Activated CD4-positive, alpha-beta memory T cell treated with anti-CD3 and anti-CD28 coated beads, Interleukin-2, amount 10 ng/mL, durations not matched to agents 7 days and 5 days (primary cell): ENCODE data around the gene SHC4. TPM values are rescaled to one million over a fixed set of nuclear protein-coding genes. Genes with fewer than 3 reads are reported as not detected.

Experiments used
- CTCF ChIA-PET: fragments of 350-600 bp; sonication (Branson Sonifier 250); formaldehyde crosslinking; loops from one replicate; lab custom pipeline; 2021; ENCODE audit warnings: antibody characterized with exemption, inconsistent platforms; lab: Charles Lee
- POLR2A ChIA-PET: fragments of 350-600 bp; sonication (Branson Sonifier 250); formaldehyde crosslinking; loops from one replicate; lab custom pipeline; 2021; ENCODE audit warnings: antibody characterized with exemption; lab: Charles Lee
- DNase-seq: peaks from one replicate; pipeline ENCODE4 v3.0.0-alpha.2; 2020
- H3K27ac Mint-ChIP-seq: one replicate; pipeline ENCODE4 v1.8.0; 2021; ENCODE audit warnings: mild to moderate bottlenecking, mixed read lengths
- H3K27me3 Mint-ChIP-seq: one replicate; pipeline ENCODE4 v1.8.0; 2021; ENCODE audit warnings: mixed read lengths
- H3K36me3 Mint-ChIP-seq: one replicate; pipeline ENCODE4 v1.8.0; 2021; ENCODE audit warnings: low read depth, mixed read lengths
- H3K4me1 Mint-ChIP-seq: one replicate; pipeline ENCODE4 v1.8.0; 2021; ENCODE audit warnings: mixed read lengths
- H3K4me3 Mint-ChIP-seq: one replicate; pipeline ENCODE4 v1.8.0; 2021; ENCODE audit warnings: mild to moderate bottlenecking, mixed read lengths
- H3K9me3 Mint-ChIP-seq: one replicate; pipeline ENCODE4 v1.8.0; 2021; ENCODE audit warnings: mixed read lengths
- total RNA-seq, 2 experiments: library from RNA; stranded (reverse); gene quantifications; one replicate each; pipeline ENCODE4 v1.2.3, GENCODE V29; 2021

Gene SHC4
- total RNA-seq, 2 experiments from 2014 or later: 1.9 to 2.8 TPM

- H3K9me3 Mint-ChIP-seq: peaks cover 3% of the 10 kb centered on the region
- DNase-seq: no peak
- H3K27me3 Mint-ChIP-seq: no peaks in the 10 kb centered on the region
- H3K36me3 Mint-ChIP-seq: peaks cover 76% of the 10 kb centered on the region
- H3K27ac Mint-ChIP-seq: no peak overlapping the region
- ChIA-PET CTCF (interaction anchor here (0.9 kb wide), 1 partner anchor 33 kb away, joined by 4 read pairs; the partner anchor contains the start of gene CEP152), POLR2A (no interaction called here)
- no peak overlapping the region for H3K4me3 Mint-ChIP-seq
- H3K4me1 Mint-ChIP-seq: peaks cover 14% of the 10 kb centered on the region
Observed at GRCh38 chr15:48777645-48778330, 185.9 kb downstream of the SHC4 start.

GRCh38 chr15:48775546-48775945 lies 188.2 kb downstream of the SHC4 start:
- Mint-ChIP-seq H3K9me3 (peaks cover 3% of the 10 kb centered on the region), H3K4me3 (no peak overlapping the region), H3K27me3 (no peaks in the 10 kb centered on the region), H3K4me1 (peaks cover 18% of the 10 kb centered on the region), H3K36me3 (peaks cover 73% of the 10 kb centered on the region), H3K27ac (no peak overlapping the region)
- no peak for DNase-seq
- ChIA-PET CTCF (no interaction called here), POLR2A (no interaction called here)

GRCh38 chr15:48774484-48774883 lies 189.2 kb downstream of the SHC4 start:
- DNase-seq: no peak
- H3K36me3 Mint-ChIP-seq: peaks cover 71% of the 10 kb centered on the region
- ChIA-PET POLR2A (no interaction called here), CTCF (no interaction called here)
- peaks cover 19% of the 10 kb centered on the region for H3K4me1 Mint-ChIP-seq
- no peaks in the 10 kb centered on the region for H3K27me3 Mint-ChIP-seq
- no peak overlapping the region for H3K27ac Mint-ChIP-seq
- no peak overlapping the region for H3K4me3 Mint-ChIP-seq
- H3K9me3 Mint-ChIP-seq: peaks cover 3% of the 10 kb centered on the region

Other genes starting within 250 kb of the SHC4 start
- 10 to 100 TPM; 41.5 to 43.1 TPM for gene CEP152, start 152.8 kb downstream of the SHC4 start, total RNA-seq
- gene EID1, start 85.8 kb downstream of the SHC4 start, total RNA-seq: 100 to 1,000 TPM in 1 of 2 experiments, 10 to 100 TPM in 1; 99.7 to 102 TPM
- 10 to 100 TPM; 35.7 to 36.9 TPM for gene SECISBP2L, start 82.5 kb upstream of the SHC4 start, total RNA-seq
- 10 to 100 TPM; 62.6 to 68.7 TPM for gene COPS2, start 191.7 kb upstream of the SHC4 start, total RNA-seq
- gene GALK2, start 206.3 kb upstream of the SHC4 start, total RNA-seq: 10 to 100 TPM; 30.0 to 31.5 TPM